GM21576 (cell line): ENCODE measurements around the gene EFS.
"Not testable (repeated sequence)": the region's sequence is repeated elsewhere in the genome, so short reads cannot be mapped to it uniquely, and the experiment has no call there.

Experiments
- ATAC-seq: cut with Tn5 transposase; IDR thresholded peaks from one replicate; pipeline ENCODE4 v1.9.1; 2021; ENCODE audit warnings: mild to moderate bottlenecking, moderate library complexity; ENCODE audit not compliant: unreplicated experiment

EFS gene

DNA sequence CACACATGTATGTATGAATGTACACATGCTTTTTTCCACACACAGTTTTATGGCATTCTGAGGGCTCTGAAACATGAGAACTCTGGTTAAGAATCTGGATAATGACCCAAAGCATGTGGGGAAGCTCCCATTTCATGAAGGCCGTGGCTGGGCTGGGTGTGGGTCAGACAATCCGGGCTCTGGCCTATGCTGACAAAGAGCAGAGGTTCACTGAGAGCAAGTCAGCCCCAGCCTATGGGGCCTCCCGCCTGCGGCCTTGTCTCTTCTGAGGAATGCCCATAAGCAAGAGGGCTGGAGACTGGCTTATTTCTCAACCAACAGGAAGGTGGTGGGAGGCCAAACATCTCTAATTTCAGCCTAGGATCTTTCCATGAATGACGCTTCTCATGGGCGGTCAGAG is 34.6 kb upstream of the EFS start:
- ATAC-seq = no peak

GRCh38 chr14:23399136-23399535 is 34.2 kb upstream of the EFS start:
- no peak for ATAC-seq

- no peak for ATAC-seq
Measured at GRCh38 chr14:23398348-23398747, 33.4 kb upstream of the EFS start.

- ATAC-seq = no peak
Measured at GRCh38 chr14:23396781-23397407, 31.9 kb upstream of the EFS start.

- no peak for ATAC-seq
Measured at GRCh38 chr14:23396126-23396525, 31.2 kb upstream of the EFS start.

DNA sequence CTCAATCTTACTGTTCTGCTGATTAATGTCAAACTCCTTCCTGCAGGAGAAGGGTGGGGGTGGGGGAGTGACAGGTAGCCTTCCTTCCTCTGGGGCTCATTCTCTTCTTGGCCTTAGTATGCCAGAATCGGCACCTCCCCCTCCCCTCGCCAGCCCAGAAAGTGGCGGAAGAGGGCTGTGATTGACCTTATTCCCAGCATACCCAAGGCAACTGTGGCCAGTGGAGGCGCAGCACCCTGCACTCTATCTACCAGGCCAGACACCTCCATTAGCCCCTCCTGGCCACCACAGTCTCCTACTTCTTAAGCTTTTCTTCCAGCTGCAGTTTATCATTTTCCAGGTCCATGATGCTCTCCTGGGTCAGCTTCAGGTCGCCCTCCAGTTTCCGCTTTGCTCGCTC is 27.6 kb upstream of the EFS start:
- no peak for ATAC-seq

DNA sequence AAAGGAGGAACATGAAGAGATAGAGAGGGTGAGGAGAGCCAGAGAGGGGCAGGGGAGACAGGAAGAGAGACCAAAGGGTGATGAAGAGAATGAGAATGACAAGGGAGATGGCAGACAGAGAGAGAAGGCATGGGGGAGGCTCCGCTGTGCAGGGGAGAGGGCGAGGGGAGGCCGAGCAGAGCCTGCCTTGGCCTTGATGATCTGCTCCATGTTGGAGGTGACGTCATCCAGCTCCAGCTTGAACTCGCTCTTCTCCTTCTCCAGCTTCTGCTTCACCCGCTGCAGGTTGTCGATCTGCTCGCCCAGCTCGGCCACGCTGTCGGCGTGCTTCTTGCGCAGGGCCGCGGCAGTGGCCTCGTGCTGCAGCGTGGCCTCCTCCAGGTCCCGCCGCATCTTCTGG is 24.9 kb upstream of the EFS start:
- ATAC-seq = not testable (repeated sequence)

- no peak for ATAC-seq
Measured at GRCh38 chr14:23389396-23389795, 24.4 kb upstream of the EFS start.

GRCh38 chr14:23388996-23389395 is 24.0 kb upstream of the EFS start:
- ATAC-seq = no peak

- ATAC-seq = no peak
Measured at GRCh38 chr14:23387916-23388882, 23.2 kb upstream of the EFS start.

GRCh38 chr14:23386999-23387398 is 22.0 kb upstream of the EFS start:
- no peak for ATAC-seq

GRCh38 chr14:23386266-23386657 is 21.3 kb upstream of the EFS start:
- ATAC-seq = not testable (repeated sequence)

DNA sequence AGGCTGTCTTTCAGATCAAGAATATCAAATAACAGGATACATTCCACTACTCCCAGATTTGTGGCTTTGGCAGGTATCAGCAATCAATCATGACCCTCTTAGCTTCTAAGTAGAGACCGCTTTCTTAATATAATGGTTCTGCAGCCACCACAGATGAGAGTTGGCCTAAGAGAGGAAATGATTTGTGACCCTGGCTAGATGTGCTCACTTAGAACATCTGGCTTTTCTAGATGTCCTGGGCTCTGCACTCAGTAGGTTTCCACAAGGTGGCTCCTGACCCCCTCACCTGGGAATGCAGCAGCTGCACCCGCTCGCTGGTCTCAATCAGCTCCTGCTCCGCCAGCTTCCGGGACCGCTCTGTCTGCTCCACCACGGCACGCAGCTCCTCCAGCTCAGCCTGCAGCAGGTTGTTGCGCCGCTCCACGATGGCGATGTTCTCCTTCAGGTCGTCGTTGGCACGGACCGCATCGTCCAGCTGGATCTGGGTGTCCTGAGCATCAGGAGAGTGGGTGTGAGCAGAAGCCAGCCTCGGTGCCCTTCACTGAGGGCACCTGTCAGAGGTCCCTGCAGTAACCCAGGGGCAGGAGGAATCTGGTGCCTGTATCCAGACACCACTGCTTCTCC is 20.8 kb upstream of the EFS start:
- no peak for ATAC-seq

- ATAC-seq = no peak
Measured at GRCh38 chr14:23385244-23385641, 20.3 kb upstream of the EFS start.

- no peak for ATAC-seq
Measured at GRCh38 chr14:23384364-23385080, 19.6 kb upstream of the EFS start.

- ATAC-seq = no peak
Measured at GRCh38 chr14:23382731-23383440, 17.9 kb upstream of the EFS start.

DNA sequence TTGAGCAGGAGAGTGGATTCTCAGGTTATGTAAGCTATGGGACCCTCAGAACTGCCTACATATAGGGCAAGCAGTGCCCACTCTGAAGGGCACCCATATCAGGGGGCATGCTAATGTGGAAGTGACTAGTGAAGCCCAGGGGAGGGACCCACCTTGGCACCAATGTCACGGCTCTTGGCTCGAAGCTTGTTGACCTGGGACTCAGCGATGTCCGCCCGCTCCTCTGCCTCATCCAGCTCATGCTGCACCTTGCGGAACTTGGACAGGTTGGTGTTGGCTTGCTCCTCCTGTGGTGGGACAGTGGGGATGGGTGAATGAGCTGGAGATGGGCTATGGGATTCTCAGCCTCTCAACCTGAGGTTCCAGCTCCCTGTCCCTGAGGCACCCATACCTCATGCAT is 17.3 kb upstream of the EFS start:
- no peak for ATAC-seq

DNA sequence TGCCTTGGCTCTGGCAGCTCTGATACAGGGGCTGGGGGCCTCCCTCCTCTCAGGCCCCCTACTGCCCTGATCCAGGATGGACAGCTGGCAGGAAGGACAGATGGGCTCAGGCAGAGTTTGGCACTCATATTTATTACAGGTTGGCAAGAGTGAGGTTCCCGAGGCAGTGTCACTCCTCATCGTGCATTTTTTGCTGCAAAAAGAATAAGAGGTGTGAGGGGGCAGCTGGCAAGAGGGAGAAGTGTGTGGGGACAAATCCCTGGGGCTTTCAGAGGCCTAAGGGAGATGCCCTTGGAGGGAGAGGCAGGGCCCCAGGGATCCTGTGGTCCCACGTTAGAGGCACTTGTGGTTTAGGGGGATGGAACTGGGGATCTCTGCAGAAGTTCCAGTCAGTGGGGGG is 16.9 kb upstream of the EFS start:
- no peak for ATAC-seq

DNA sequence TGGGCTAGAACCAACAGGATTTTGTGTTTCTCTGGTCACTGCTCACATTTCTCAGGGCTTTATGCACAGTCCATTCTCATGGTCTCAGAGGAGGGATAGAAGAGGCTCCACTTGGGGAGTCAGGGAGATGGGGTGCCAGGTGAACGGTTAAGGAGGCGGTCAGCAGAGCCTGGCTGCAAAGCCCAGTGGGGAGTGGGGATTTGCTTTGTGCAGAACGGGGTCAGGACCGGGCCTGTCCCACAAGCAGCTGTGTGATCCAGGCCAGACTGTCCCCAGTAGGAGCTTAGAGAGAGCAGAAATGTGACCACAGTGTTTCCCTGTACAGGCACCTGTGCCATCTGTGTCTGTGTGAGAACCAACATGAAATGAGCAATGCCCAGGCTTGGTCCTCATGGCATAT is 16.0 kb upstream of the EFS start:
- no peak for ATAC-seq

DNA sequence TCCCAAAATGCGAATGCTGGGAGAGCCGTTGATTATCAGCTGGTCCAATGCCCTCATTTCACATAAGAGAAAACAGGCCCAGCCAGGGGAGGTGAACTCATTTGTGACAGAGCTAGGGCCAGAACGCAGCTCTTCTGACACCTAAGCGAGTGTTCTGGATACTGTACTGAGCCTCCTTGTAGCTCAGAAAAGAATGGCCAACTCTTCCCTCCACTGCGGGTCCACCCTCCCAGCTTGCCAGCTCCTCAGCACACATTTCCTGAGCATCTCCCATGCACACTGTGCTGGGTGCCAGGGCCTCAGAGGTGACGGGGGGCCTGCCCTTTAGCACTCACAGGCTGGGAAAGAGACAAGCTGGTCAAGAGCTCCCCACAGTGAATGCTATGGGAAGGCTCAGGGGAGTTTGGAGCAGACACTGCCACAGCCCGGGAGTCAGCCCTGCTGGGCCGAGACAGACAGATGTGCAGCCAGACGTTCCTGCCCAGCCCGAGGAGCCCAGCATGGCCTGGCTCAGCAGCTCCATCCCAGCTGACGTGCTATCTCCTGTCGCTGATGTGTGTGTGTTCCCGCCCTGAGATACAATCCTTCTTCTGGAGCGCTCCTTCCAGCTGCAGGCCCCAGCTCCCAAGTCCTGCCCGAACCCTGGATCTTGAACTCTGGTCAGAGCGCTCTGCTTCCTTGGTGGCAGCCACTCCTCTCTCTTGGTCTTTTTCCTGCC is 15.4 kb upstream of the EFS start:
- no peak for ATAC-seq
